Prostate gland (tissue), 2 donors: ENCODE measurements around the gene DUOX2.
"Not testable (repeated sequence)": the region's sequence is repeated elsewhere in the genome, so short reads cannot be mapped to it uniquely, and the experiment has no call there.

Source experiments
- POLR2AphosphoS5 ChIP-seq: sonication (generic); formaldehyde crosslinking; IDR thresholded peaks from one replicate; pipeline ENCODE4 v1.6.1; 2017; ENCODE audit warnings: antibody characterized with exemption
- TF ChIP-seq, protein P1 (sequence below), 4 experiments: fragments of 200-600 bp in 2 of 4; fragments of 450-650 bp in 2 of 4; sonication (generic) in 2 of 4; IDR thresholded peaks; 1 replicate in 3 of 4; 2 replicates in 1 of 4; pipeline ENCODE4 v1.5.1; 2016 to 2019; ENCODE audit warnings: antibody characterized with exemption in 4 of 4, mild to moderate bottlenecking in 2 of 4, moderate library complexity in 2 of 4

DNA sequence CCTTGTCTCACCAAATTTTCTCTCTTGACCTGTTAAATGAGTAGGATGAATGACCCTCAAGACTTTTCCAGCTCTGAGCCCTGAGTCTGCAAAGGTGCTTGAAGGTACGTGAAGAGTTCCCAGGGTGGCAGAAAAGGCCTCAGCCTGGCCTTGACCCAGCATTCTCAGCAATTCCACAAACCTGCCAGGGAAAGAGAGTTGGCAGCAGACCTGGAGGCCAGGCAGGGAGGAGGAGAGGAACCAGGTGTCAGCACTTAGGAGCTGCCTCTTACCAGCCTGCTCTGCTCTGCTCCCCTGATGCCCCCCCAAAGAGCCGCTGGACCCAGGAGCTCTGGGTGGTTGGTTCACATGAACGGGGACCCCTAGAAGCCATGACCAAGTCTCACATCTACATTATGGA, 33.4 kb downstream of the DUOX2 start:
- TF ChIP-seq, protein P1, sequence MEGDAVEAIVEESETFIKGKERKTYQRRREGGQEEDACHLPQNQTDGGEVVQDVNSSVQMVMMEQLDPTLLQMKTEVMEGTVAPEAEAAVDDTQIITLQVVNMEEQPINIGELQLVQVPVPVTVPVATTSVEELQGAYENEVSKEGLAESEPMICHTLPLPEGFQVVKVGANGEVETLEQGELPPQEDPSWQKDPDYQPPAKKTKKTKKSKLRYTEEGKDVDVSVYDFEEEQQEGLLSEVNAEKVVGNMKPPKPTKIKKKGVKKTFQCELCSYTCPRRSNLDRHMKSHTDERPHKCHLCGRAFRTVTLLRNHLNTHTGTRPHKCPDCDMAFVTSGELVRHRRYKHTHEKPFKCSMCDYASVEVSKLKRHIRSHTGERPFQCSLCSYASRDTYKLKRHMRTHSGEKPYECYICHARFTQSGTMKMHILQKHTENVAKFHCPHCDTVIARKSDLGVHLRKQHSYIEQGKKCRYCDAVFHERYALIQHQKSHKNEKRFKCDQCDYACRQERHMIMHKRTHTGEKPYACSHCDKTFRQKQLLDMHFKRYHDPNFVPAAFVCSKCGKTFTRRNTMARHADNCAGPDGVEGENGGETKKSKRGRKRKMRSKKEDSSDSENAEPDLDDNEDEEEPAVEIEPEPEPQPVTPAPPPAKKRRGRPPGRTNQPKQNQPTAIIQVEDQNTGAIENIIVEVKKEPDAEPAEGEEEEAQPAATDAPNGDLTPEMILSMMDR (IDR thresholded peaks at IDR 0.05), result not testable (repeated sequence)
- not testable (repeated sequence) for TF ChIP-seq POLR2AphosphoS5
